K562 (cell line): ENCODE results near the gene PRM3. TPM values are rescaled to one million over a fixed set of nuclear protein-coding genes. Genes with fewer than 3 reads are reported as not detected.

Experiments
- ATAC-seq: fragments of 200-7000 bp; cut with Tn5 transposase; 3 replicates; pipeline ENCODE4 v1.9.1; 2020; ENCODE audit warnings: moderate library complexity
- BruUV-seq: library from RNA; stranded (reverse); fragments of 400-500 nt; replicated peaks from 2 replicates; lab custom pipeline; 2021; lab: Mats Ljungman, UMichigan
- CTCF ChIA-PET: fragments of 300-600 bp; formaldehyde crosslinking; extraction: SDS; loops from one replicate; lab custom pipeline; 2021; ENCODE audit warnings: low intra/inter-chr PET ratio; lab: Yijun Ruan, JAX
- POLR2A ChIA-PET: fragments of 300-600, 350-650 bp; sonication (Branson Sonifier 250); formaldehyde crosslinking; extraction: SDS; loops from one replicate; lab custom pipeline; 2021; ENCODE audit warnings: antibody characterized with exemption, inconsistent platforms; lab: Yijun Ruan, JAX
- DNase-seq, 4 experiments: peaks; one replicate each; pipeline versions ENCODE4 v3.0.0 to v3.0.0-alpha.2; 2011 to 2018; ENCODE audit warnings: low spot score in 3 of 4, mixed read lengths in 3 of 4; ENCODE audit errors: extremely low read depth in 1 of 4
- FAIRE-seq: peaks from 2 replicates; lab custom pipeline; 2011; peaks lifted over from hg19 to GRCh38; lab: Jason Lieb, UNC
- H2AFZ ChIP-seq: 2 replicates; pipeline ENCODE4 v1.6.0; 2011; ENCODE audit warnings: low read depth, low read length, control low read depth, inconsistent platforms
- H3K27ac ChIP-seq: fragments of 200-600 bp; 3 replicates; pipeline ENCODE4 v1.8.0; 2011; ENCODE audit warnings: low read depth, mild to moderate bottlenecking, control low read depth, inconsistent platforms, low read length, moderate library complexity, mixed read lengths; ENCODE audit errors: extremely low read depth
- H3K27me3 ChIP-seq, 2 experiments: fragments of 300-600 bp in 1 of 2; 2 replicates in 1 of 2; 3 replicates in 1 of 2; pipeline versions ENCODE4 v1.6.0 to v1.8.0; 2011; ENCODE audit warnings: inconsistent platforms in 2 of 2, low read length in 2 of 2, mild to moderate bottlenecking in 1 of 2, mixed read lengths in 1 of 2, moderate library complexity in 1 of 2; ENCODE audit not compliant: control insufficient read depth in 2 of 2, insufficient read depth in 2 of 2
- H3K36me3 ChIP-seq: fragments of 300-600 bp; 3 replicates; pipeline ENCODE4 v1.8.0; 2011; ENCODE audit warnings: mild to moderate bottlenecking, low read length, inconsistent platforms; ENCODE audit not compliant: control insufficient read depth, insufficient read depth
- H3K4me1 ChIP-seq, 2 experiments: fragments of 200-600 bp in 1 of 2; replicated peaks in 1 of 2; 2 replicates in 1 of 2; 3 replicates in 1 of 2; pipeline versions ENCODE4 v1.5.1 to v1.8.0; 2011; ENCODE audit warnings: inconsistent platforms in 2 of 2, low read length in 2 of 2, mild to moderate bottlenecking in 1 of 2, mixed read lengths in 1 of 2, moderate library complexity in 1 of 2; ENCODE audit not compliant: control insufficient read depth in 2 of 2, insufficient read depth in 2 of 2
- H3K4me2 ChIP-seq: 2 replicates; pipeline ENCODE4 v1.6.1; 2011; ENCODE audit warnings: low read length, control low read depth, inconsistent platforms, mixed read lengths; ENCODE audit not compliant: insufficient read depth
- H3K4me3 ChIP-seq: fragments of 200-600 bp; sonication (generic), shearing (Covaris generic); 2 replicates; pipeline ENCODE4 v1.5.1; 2016; ENCODE audit warnings: control low read depth, inconsistent platforms
- H3K79me2 ChIP-seq: fragments of 200-600 bp; 3 replicates; pipeline ENCODE4 v1.8.0; 2011; ENCODE audit warnings: low read length, inconsistent platforms; ENCODE audit not compliant: control insufficient read depth, insufficient read depth
- H3K9ac ChIP-seq, 2 experiments: 2 replicates each; pipeline versions ENCODE4 v1.6.0 to v1.6.1; 2011; ENCODE audit warnings: low read depth in 2 of 2, low read length in 2 of 2, control low read depth in 1 of 2, inconsistent platforms in 1 of 2, mild to moderate bottlenecking in 1 of 2, mixed read lengths in 1 of 2; ENCODE audit not compliant: insufficient read depth in 1 of 2
- H3K9me1 ChIP-seq: one replicate; pipeline ENCODE4 v1.6.0; 2011; ENCODE audit warnings: inconsistent platforms, mild to moderate bottlenecking, low read length, moderate library complexity; ENCODE audit not compliant: control insufficient read depth, insufficient read depth
- H3K9me3 ChIP-seq: replicated peaks from 2 replicates; pipeline ENCODE4 v1.5.1; 2011; ENCODE audit warnings: low read depth, low read length, inconsistent platforms; ENCODE audit not compliant: control insufficient read depth, insufficient read depth
- H4K20me1 ChIP-seq: replicated peaks from 2 replicates; pipeline ENCODE4 v1.6.1; 2011; ENCODE audit warnings: low read length, inconsistent platforms, mixed read lengths; ENCODE audit not compliant: control insufficient read depth, insufficient read depth
- GATA2 ChIP-seq: sonication (generic); formaldehyde crosslinking; IDR thresholded peaks from 2 replicates; pipeline ENCODE4 v1.4.0; 2020; ENCODE audit warnings: mild to moderate bottlenecking, missing genetic modification reagents
- SP1 ChIP-seq: sonication (generic); formaldehyde crosslinking; IDR thresholded peaks from 2 replicates; pipeline ENCODE4 v1.8.1; 2022; ENCODE audit warnings: mild to moderate bottlenecking, missing genetic modification reagents
- SPI1 ChIP-seq: IDR thresholded peaks from 2 replicates; pipeline ENCODE4 v1.6.1; 2011; ENCODE audit warnings: low read depth, low read length, control low read depth, borderline replicate concordance
- ZNF589 ChIP-seq: fragments of 200-800 bp; sonication (Bioruptor generic); IDR thresholded peaks from 2 replicates; pipeline ENCODE4 v1.6.1; 2016; ENCODE audit warnings: low read depth, missing genetic modification characterization, missing compliant biosample characterization
- WGBS: fragments of 100-300 bp; shearing (Covaris generic); methylation state at CpG from one replicate; pipeline ENCODE4 v1.1.6; 2016; ENCODE audit warnings: low coverage, mixed read lengths; ENCODE audit not compliant: insufficient coverage; ENCODE audit errors: missing lambda C conversion rate; 5-methylcytosine and 5-hydroxymethylcytosine counted together
- in situ Hi-C: fragments of 300-500 bp; cut with MboI; formaldehyde crosslinking; loops from 4 replicates; pipeline ENCODE4 v1.15.0; 2018; ENCODE audit warnings: inconsistent platforms, mixed read lengths
- intact Hi-C: fragments of 100-400 bp; cut with micrococcal nuclease; formaldehyde crosslinking; loops from 2 replicates; pipeline ENCODE4 v1.14.2; 2022
- polyA plus RNA-seq, 8 experiments: library from polyadenylated mRNA; depleted of rRNA in 4 of 8; stranded (reverse) in 5 of 8; unstranded in 3 of 8; fragments of >200 nt; fragmentation: Nextera tagmentation in 2 of 8; fragmentation: Illumina TruSeq in 1 of 8; extraction: Ambion mirVana in 2 of 8; extraction: Trizol in 1 of 8; gene quantifications; 2 replicates each; pipeline versions ENCODE4 v1.2.1 to v1.2.3, GENCODE V29; 2011 to 2014; ENCODE audit warnings: inconsistent platforms in 1 of 8, missing spikeins in 1 of 8
- total RNA-seq, 7 experiments: library from RNA; depleted of rRNA in 6 of 7; stranded (reverse); fragments of >200 nt in 6 of 7; fragmentation: Illumina TruSeq in 2 of 7; extraction: Trizol in 2 of 7; gene quantifications; 2 replicates each; pipeline versions ENCODE4 v1.2.1 to v1.2.3, GENCODE V29; 2011 to 2021; ENCODE audit warnings: low replicate concordance in 1 of 7
- TF ChIP-seq, protein P1 (sequence below): fragments of 200-800 bp; sonication (Bioruptor generic); IDR thresholded peaks from 2 replicates; pipeline ENCODE4 v1.6.1; 2016; ENCODE audit warnings: missing genetic modification characterization, missing compliant biosample characterization

PRM3 gene
- total and polyA plus RNA-seq, 9 of the 15 experiments (the other 6 are each of a cell fraction or from before 2014, with no cell fraction given): not detected

DNA sequence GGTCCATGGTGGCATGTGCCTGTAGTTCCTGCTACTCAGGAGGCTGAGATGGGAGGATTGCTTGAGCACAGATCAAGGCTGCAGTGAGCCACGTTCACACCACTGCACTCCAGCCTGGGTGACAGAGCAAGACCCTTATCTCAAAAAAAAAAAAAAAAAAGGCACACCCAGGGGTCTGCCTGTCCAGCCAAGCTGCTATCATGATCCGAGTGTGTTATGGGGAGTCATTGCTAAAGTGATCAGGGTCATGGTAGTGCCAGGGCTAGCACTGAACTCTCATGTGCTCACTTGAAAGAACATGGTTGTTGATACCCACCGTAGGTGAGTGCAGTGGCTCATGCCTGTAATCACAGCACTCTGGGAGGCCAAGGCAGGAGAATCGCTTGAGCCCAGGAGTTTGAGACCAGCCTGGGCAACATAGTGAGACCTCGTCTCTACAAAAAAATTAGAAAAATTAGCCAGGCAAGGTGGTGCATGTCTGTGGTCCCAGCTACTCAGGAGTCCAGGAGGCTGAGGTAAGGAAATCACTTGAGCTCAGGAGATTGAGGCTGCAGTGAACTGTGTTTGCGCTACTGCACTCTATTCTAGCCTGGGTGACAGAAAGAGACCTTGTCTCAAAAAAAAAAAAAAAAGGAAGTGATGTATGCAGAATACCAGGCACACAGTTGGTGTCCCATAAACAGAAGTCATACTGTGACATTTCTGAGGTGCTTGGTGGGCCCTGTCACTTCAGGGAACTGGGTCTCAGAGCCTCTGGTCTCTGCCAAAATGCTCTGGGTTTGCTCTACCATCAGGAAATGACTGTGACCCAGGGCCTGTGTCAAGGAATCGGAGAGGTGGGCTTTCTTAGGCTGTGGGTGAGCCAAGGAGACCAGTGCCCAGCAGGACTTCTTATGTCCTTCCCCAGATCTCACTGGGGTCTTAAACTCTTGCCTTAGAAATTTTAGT lies 5.5 kb upstream of the PRM3 start:
- Histone ChIP-seq H3K4me3 (no peak overlapping the region), H3K9me1 (no peaks in the 10 kb centered on the region), H3K4me1 (peaks cover 0 to 9% of the 10 kb centered on the region in 2 experiments; a peak in 1 of 5 replicates), H3K4me2 (no peak overlapping the region), H3K9me3 (no peaks in the 10 kb centered on the region), H3K79me2 (no peaks in the 10 kb centered on the region), H3K36me3 (no peaks in the 10 kb centered on the region), H3K27me3 (peaks cover 42 to 47% of the 10 kb centered on the region in 2 experiments), H2AFZ (no peak overlapping the region), H3K27ac (no peak overlapping the region), H4K20me1 (peaks cover 7% of the 10 kb centered on the region; the same call in 1 of the 2 replicates), H3K9ac (no peak overlapping the region)
- DNase-seq (no peak), ATAC-seq (no peak), FAIRE-seq (no peak)
- CTCF ChIA-PET: interaction anchor here (0.6 kb wide), 1 partner anchor 288 kb away, joined by 3 read pairs; no protein-coding TSS in a partner anchor
- peak; percentile 65; the same call in 1 of the 2 replicates for TF ChIP-seq SPI1
- no peak for TF ChIP-seq ZNF589 (CRISPR knock-in tag)
- no peak for TF ChIP-seq GATA2 (CRISPR knock-in tag)
- no peak for TF ChIP-seq SP1 (CRISPR knock-in tag)
- TF ChIP-seq, protein P1, sequence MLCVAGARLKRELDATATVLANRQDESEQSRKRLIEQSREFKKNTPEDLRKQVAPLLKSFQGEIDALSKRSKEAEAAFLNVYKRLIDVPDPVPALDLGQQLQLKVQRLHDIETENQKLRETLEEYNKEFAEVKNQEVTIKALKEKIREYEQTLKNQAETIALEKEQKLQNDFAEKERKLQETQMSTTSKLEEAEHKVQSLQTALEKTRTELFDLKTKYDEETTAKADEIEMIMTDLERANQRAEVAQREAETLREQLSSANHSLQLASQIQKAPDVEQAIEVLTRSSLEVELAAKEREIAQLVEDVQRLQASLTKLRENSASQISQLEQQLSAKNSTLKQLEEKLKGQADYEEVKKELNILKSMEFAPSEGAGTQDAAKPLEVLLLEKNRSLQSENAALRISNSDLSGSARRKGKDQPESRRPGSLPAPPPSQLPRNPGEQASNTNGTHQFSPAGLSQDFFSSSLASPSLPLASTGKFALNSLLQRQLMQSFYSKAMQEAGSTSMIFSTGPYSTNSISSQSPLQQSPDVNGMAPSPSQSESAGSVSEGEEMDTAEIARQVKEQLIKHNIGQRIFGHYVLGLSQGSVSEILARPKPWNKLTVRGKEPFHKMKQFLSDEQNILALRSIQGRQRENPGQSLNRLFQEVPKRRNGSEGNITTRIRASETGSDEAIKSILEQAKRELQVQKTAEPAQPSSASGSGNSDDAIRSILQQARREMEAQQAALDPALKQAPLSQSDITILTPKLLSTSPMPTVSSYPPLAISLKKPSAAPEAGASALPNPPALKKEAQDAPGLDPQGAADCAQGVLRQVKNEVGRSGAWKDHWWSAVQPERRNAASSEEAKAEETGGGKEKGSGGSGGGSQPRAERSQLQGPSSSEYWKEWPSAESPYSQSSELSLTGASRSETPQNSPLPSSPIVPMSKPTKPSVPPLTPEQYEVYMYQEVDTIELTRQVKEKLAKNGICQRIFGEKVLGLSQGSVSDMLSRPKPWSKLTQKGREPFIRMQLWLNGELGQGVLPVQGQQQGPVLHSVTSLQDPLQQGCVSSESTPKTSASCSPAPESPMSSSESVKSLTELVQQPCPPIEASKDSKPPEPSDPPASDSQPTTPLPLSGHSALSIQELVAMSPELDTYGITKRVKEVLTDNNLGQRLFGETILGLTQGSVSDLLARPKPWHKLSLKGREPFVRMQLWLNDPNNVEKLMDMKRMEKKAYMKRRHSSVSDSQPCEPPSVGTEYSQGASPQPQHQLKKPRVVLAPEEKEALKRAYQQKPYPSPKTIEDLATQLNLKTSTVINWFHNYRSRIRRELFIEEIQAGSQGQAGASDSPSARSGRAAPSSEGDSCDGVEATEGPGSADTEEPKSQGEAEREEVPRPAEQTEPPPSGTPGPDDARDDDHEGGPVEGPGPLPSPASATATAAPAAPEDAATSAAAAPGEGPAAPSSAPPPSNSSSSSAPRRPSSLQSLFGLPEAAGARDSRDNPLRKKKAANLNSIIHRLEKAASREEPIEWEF (CRISPR knock-in tag): no peak
- POLR2A ChIA-PET: interaction anchor here (0.6 to 1.0 kb wide), 2 partner anchors 10 to 341 kb away, joined by 3 read pairs; partner anchors contain the start of gene TNP2
- no TSS peak for BruUV-seq
- WGBS: 11% methylated on average over 6 of the region's 7 CpGs
- intact Hi-C loops: no loop called here
- in situ Hi-C loops: no loop called here
